Gastroesophageal sphincter (tissue), 3 donors: ENCODE measurements around the gene ZBTB43.

Experiments used
- CTCF ChIP-seq, 4 experiments: fragments of 200-600 bp in 2 of 4; fragments of 450-650 bp in 2 of 4; sonication (generic) in 1 of 4; IDR thresholded peaks; one replicate each; pipeline ENCODE4 v1.5.1; 2017 to 2019; ENCODE audit warnings: antibody characterized with exemption in 4 of 4, mild to moderate bottlenecking in 2 of 4, moderate library complexity in 2 of 4
- POLR2A ChIP-seq, 2 donors: fragments of 450-650 bp; IDR thresholded peaks; one replicate each; pipeline ENCODE4 v1.6.1; 2017; ENCODE audit warnings: antibody characterized with exemption in 2 of 2, mild to moderate bottlenecking in 2 of 2, moderate library complexity in 1 of 2

- no peak for TF ChIP-seq CTCF (IDR thresholded peaks at IDR 0.05)
- no peak for TF ChIP-seq POLR2A (IDR thresholded peaks at IDR 0.05)
Measured at GRCh38 chr9:126864771-126865170, 59.9 kb downstream of the ZBTB43 start.
